ENCODE data around the gene ADCY10.

- TF ChIP-seq POLR2AphosphoS5 (IDR thresholded peaks at IDR 0.05; ENCODE audit: low read depth) (no peak; the same call in 1 of the 2 replicates), CREB1 (CRISPR knock-in tag; IDR thresholded peaks at IDR 0.05; ENCODE audit: low read depth) (no peak), EZH2 (IDR thresholded peaks at IDR 0.05; ENCODE audit: low read depth, unreplicated experiment) (no peak), STAT1 (IDR thresholded peaks at IDR 0.05; ENCODE audit: unreplicated experiment) (no peak), EZH2phosphoT487 (IDR thresholded peaks at IDR 0.05; ENCODE audit: unreplicated experiment) (no peak), ZNF331 (CRISPR knock-in tag; IDR thresholded peaks at IDR 0.05; ENCODE audit: low read depth) (no peak), JUNB (IDR thresholded peaks at IDR 0.05; ENCODE audit: unreplicated experiment) (no peak), ZNF114 (CRISPR knock-in tag; IDR thresholded peaks at IDR 0.05) (no peak)
- TF ChIP-seq, protein P1, sequence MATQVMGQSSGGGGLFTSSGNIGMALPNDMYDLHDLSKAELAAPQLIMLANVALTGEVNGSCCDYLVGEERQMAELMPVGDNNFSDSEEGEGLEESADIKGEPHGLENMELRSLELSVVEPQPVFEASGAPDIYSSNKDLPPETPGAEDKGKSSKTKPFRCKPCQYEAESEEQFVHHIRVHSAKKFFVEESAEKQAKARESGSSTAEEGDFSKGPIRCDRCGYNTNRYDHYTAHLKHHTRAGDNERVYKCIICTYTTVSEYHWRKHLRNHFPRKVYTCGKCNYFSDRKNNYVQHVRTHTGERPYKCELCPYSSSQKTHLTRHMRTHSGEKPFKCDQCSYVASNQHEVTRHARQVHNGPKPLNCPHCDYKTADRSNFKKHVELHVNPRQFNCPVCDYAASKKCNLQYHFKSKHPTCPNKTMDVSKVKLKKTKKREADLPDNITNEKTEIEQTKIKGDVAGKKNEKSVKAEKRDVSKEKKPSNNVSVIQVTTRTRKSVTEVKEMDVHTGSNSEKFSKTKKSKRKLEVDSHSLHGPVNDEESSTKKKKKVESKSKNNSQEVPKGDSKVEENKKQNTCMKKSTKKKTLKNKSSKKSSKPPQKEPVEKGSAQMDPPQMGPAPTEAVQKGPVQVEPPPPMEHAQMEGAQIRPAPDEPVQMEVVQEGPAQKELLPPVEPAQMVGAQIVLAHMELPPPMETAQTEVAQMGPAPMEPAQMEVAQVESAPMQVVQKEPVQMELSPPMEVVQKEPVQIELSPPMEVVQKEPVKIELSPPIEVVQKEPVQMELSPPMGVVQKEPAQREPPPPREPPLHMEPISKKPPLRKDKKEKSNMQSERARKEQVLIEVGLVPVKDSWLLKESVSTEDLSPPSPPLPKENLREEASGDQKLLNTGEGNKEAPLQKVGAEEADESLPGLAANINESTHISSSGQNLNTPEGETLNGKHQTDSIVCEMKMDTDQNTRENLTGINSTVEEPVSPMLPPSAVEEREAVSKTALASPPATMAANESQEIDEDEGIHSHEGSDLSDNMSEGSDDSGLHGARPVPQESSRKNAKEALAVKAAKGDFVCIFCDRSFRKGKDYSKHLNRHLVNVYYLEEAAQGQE (IDR thresholded peaks at IDR 0.05; ENCODE audit: unreplicated experiment), result no peak
- TF ChIP-seq, protein P2, sequence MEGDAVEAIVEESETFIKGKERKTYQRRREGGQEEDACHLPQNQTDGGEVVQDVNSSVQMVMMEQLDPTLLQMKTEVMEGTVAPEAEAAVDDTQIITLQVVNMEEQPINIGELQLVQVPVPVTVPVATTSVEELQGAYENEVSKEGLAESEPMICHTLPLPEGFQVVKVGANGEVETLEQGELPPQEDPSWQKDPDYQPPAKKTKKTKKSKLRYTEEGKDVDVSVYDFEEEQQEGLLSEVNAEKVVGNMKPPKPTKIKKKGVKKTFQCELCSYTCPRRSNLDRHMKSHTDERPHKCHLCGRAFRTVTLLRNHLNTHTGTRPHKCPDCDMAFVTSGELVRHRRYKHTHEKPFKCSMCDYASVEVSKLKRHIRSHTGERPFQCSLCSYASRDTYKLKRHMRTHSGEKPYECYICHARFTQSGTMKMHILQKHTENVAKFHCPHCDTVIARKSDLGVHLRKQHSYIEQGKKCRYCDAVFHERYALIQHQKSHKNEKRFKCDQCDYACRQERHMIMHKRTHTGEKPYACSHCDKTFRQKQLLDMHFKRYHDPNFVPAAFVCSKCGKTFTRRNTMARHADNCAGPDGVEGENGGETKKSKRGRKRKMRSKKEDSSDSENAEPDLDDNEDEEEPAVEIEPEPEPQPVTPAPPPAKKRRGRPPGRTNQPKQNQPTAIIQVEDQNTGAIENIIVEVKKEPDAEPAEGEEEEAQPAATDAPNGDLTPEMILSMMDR (conservative IDR thresholded peaks at IDR 0.05; ENCODE audit: low read depth in 2 of 2), result no peak
These were observed 22.4 kb upstream of the ADCY10 start, which contains the start of gene DCAF6 for GRCh38 chr1:167936068-167936929.

All from GM23338 (cell line).